Prostate gland (tissue), 2 donors: ENCODE measurements around the gene PHTF2.
"Not testable (repeated sequence)": the region's sequence is repeated elsewhere in the genome, so short reads cannot be mapped to it uniquely, and the experiment has no call there.

Source experiments
- POLR2A ChIP-seq: fragments of 450-650 bp; IDR thresholded peaks from one replicate; pipeline ENCODE4 v1.6.1; 2016; ENCODE audit warnings: antibody characterized with exemption, mild to moderate bottlenecking
- POLR2AphosphoS5 ChIP-seq: sonication (generic); formaldehyde crosslinking; IDR thresholded peaks from one replicate; pipeline ENCODE4 v1.6.1; 2017; ENCODE audit warnings: antibody characterized with exemption
- TF ChIP-seq, protein P1 (sequence below), 4 experiments: fragments of 200-600 bp in 2 of 4; fragments of 450-650 bp in 2 of 4; sonication (generic) in 2 of 4; IDR thresholded peaks; 1 replicate in 3 of 4; 2 replicates in 1 of 4; pipeline ENCODE4 v1.5.1; 2016 to 2019; ENCODE audit warnings: antibody characterized with exemption in 4 of 4, mild to moderate bottlenecking in 2 of 4, moderate library complexity in 2 of 4

DNA sequence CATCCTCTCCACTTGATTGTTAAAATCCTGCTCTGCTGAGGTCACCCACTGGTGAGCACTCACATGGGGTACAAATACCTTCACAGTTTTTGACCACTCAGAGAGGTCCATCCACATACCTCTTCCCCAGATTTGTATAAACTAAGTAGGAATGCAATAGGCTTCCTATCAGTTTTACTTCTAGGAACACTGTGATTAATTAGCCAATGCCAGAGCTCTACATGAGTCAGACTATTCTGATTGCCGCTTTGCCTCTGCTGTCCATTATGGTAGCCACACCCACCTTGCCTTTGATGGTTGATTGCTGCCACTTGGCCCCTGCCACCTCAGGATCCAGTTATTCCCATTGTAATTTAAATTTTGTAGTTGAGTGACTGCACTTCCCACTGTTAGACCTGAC is 73.7 kb downstream of the PHTF2 start:
- TF ChIP-seq, protein P1, sequence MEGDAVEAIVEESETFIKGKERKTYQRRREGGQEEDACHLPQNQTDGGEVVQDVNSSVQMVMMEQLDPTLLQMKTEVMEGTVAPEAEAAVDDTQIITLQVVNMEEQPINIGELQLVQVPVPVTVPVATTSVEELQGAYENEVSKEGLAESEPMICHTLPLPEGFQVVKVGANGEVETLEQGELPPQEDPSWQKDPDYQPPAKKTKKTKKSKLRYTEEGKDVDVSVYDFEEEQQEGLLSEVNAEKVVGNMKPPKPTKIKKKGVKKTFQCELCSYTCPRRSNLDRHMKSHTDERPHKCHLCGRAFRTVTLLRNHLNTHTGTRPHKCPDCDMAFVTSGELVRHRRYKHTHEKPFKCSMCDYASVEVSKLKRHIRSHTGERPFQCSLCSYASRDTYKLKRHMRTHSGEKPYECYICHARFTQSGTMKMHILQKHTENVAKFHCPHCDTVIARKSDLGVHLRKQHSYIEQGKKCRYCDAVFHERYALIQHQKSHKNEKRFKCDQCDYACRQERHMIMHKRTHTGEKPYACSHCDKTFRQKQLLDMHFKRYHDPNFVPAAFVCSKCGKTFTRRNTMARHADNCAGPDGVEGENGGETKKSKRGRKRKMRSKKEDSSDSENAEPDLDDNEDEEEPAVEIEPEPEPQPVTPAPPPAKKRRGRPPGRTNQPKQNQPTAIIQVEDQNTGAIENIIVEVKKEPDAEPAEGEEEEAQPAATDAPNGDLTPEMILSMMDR (IDR thresholded peaks at IDR 0.05), result not testable (repeated sequence)
- not testable (repeated sequence) for TF ChIP-seq POLR2A, POLR2AphosphoS5
